ENCODE results near the gene CARD16. TPM values are rescaled to one million over a fixed set of nuclear protein-coding genes. Genes with fewer than 3 reads are reported as not detected.
"Not testable (repeated sequence)": the region's sequence is repeated elsewhere in the genome, so short reads cannot be mapped to it uniquely, and the experiment has no call there.

The CARD16 gene
- not detected in 2 replicates for total RNA-seq (2014; rRNA removed; shearing (Covaris generic); ENCODE audit: low replicate concordance)

- DNase-seq (ENCODE audit: low read depth); in situ Hi-C loops (cut with HindIII; ENCODE audit: low pct_unique_long_range_greater_than_20kb, low sequenced_read_pairs): not testable (repeated sequence)
Observed at GRCh38 chr11:105044557-105045524, at the start of gene CARD16. Gene CARD16, minus strand, starts transcription at chr11:105045335. Its CDS starts 38 bp downstream, at chr11:105045297.

- in situ Hi-C loops (cut with HindIII; ENCODE audit: low pct_unique_long_range_greater_than_20kb, low sequenced_read_pairs) = no loop called here
- DNase-seq (ENCODE audit: low read depth) = peak; percentile 3
Observed at GRCh38 chr11:105092256-105093239, 47.4 kb upstream of the CARD16 start.

GRCh38 chr11:105081412-105082150 lies 36.4 kb upstream of the CARD16 start:
- no peak for DNase-seq (ENCODE audit: low read depth)
- in situ Hi-C loops (cut with HindIII; ENCODE audit: low pct_unique_long_range_greater_than_20kb, low sequenced_read_pairs) = no loop called here

- in situ Hi-C loops (cut with HindIII; ENCODE audit: low pct_unique_long_range_greater_than_20kb, low sequenced_read_pairs); DNase-seq (ENCODE audit: low read depth): not testable (repeated sequence)
Observed at GRCh38 chr11:105080171-105080906, 35.2 kb upstream of the CARD16 start.

- in situ Hi-C loops (cut with HindIII; ENCODE audit: low pct_unique_long_range_greater_than_20kb, low sequenced_read_pairs) = no loop called here
- DNase-seq (ENCODE audit: low read depth) = no peak
Observed at GRCh38 chr11:105078283-105078682, 33.1 kb upstream of the CARD16 start.

- DNase-seq (ENCODE audit: low read depth); in situ Hi-C loops (cut with HindIII; ENCODE audit: low pct_unique_long_range_greater_than_20kb, low sequenced_read_pairs): not testable (repeated sequence)
Observed at GRCh38 chr11:105077141-105077790, 32.1 kb upstream of the CARD16 start.

GRCh38 chr11:105074166-105074530 lies 29.0 kb upstream of the CARD16 start:
- DNase-seq (ENCODE audit: low read depth) = no peak
- in situ Hi-C loops (cut with HindIII; ENCODE audit: low pct_unique_long_range_greater_than_20kb, low sequenced_read_pairs) = no loop called here

GRCh38 chr11:105073456-105074165 lies 28.5 kb upstream of the CARD16 start:
- in situ Hi-C loops (cut with HindIII; ENCODE audit: low pct_unique_long_range_greater_than_20kb, low sequenced_read_pairs) = no loop called here
- DNase-seq (ENCODE audit: low read depth) = no peak

- DNase-seq (ENCODE audit: low read depth); in situ Hi-C loops (cut with HindIII; ENCODE audit: low pct_unique_long_range_greater_than_20kb, low sequenced_read_pairs): not testable (repeated sequence)
Observed at GRCh38 chr11:105072080-105072479, 26.9 kb upstream of the CARD16 start.

GRCh38 chr11:105071089-105071732 lies 26.1 kb upstream of the CARD16 start:
- DNase-seq (ENCODE audit: low read depth) = no peak
- in situ Hi-C loops (cut with HindIII; ENCODE audit: low pct_unique_long_range_greater_than_20kb, low sequenced_read_pairs) = no loop called here

GRCh38 chr11:105070306-105070705 lies 25.2 kb upstream of the CARD16 start:
- in situ Hi-C loops (cut with HindIII; ENCODE audit: low pct_unique_long_range_greater_than_20kb, low sequenced_read_pairs) = no loop called here
- DNase-seq (ENCODE audit: low read depth) = no peak

GRCh38 chr11:105069749-105070148 lies 24.6 kb upstream of the CARD16 start:
- in situ Hi-C loops (cut with HindIII; ENCODE audit: low pct_unique_long_range_greater_than_20kb, low sequenced_read_pairs); DNase-seq (ENCODE audit: low read depth): not testable (repeated sequence)

GRCh38 chr11:105063245-105063941 lies 18.3 kb upstream of the CARD16 start:
- DNase-seq (ENCODE audit: low read depth); in situ Hi-C loops (cut with HindIII; ENCODE audit: low pct_unique_long_range_greater_than_20kb, low sequenced_read_pairs): not testable (repeated sequence)

GRCh38 chr11:105057432-105057831 lies 12.3 kb upstream of the CARD16 start:
- in situ Hi-C loops (cut with HindIII; ENCODE audit: low pct_unique_long_range_greater_than_20kb, low sequenced_read_pairs) = no loop called here
- DNase-seq (ENCODE audit: low read depth) = no peak

- DNase-seq (ENCODE audit: low read depth) = no peak
Observed at GRCh38 chr11:105056446-105056845, 11.3 kb upstream of the CARD16 start.

More at GRCh38 chr11:105056446-105056845, 11.3 kb upstream of the CARD16 start:
- in situ Hi-C loops (cut with HindIII; ENCODE audit: low pct_unique_long_range_greater_than_20kb, low sequenced_read_pairs) = no loop called here
